IPS-18a (cell line): Measurements from ENCODE around the gene GLB1L3.
"Not testable (repeated sequence)": the region's sequence is repeated elsewhere in the genome, so short reads cannot be mapped to it uniquely, and the experiment has no call there.

ENCODE experiments used
- H3K27ac ChIP-seq: one replicate; pipeline ENCODE4 v1.5.1; 2013; ENCODE audit warnings: low read length
- H3K27me3 ChIP-seq: one replicate; pipeline ENCODE4 v1.6.1; 2013; ENCODE audit warnings: mild to moderate bottlenecking, low read length; ENCODE audit not compliant: control insufficient read depth, insufficient read depth
- H3K36me3 ChIP-seq: one replicate; pipeline ENCODE4 v1.6.1; 2013; ENCODE audit warnings: low read depth, low read length; ENCODE audit not compliant: control insufficient read depth
- H3K4me1 ChIP-seq: one replicate; pipeline ENCODE4 v1.6.1; 2013; ENCODE audit warnings: low read depth, low read length; ENCODE audit not compliant: control insufficient read depth
- H3K4me3 ChIP-seq: one replicate; pipeline ENCODE4 v1.5.1; 2013; ENCODE audit warnings: low read length
- H3K9ac ChIP-seq: one replicate; pipeline ENCODE4 v1.6.1; 2013; ENCODE audit warnings: mild to moderate bottlenecking, low read length, moderate library complexity
- H3K9me3 ChIP-seq: one replicate; pipeline ENCODE4 v1.6.1; 2013; ENCODE audit warnings: low read depth, low read length; ENCODE audit not compliant: control insufficient read depth

Gene GLB1L3

DNA sequence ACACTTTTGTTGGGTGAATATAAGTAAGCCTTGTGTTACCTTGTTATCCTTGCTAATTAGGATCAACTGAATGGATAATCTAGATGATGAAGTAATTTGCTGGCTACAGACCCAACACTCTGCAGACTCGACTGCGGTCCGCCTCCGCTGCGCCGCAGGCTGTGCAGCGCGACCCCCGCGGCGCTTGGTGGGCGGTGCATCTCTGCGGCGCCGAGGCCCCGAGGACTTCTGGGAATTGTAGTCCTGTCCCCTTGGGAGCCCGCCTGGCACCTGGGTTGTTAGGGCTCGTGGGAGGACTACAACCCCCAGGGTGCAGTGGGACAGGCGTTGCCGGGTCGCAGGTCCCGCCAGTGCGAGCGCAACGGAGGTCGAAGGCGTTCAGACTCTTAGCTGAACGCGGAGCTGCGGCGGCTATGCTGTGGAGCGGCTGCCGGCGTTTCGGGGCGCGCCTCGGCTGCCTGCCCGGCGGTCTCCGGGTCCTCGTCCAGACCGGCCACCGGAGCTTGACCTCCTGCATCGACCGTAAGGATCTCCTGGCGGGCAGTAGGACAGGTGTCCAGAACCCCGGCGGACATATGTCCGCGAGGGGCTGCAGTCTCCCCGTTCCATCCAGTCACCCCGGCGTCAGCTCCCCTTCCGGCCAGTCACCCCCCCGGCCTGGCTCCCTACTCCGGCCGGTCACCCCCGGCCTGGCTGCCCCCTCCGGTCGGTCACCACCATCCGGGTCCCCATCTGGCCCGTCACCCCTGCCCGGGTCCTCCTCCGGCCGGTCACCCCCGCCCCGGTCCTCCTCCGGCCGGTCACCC is 22.8 kb upstream of the GLB1L3 start, which contains the start of the genes ACAD8 and THYN1:
Gene ACAD8 (plus strand): TSS at position 381 of the 806 bp plus-strand sequence. CDS start 33 bp downstream, at position 414.
Gene THYN1 (minus strand): TSS at position 165 of the 806 bp plus-strand sequence. CDS start 470 bp downstream, outside the sequence.
- no peak within 1 kb of the TSS for H3K27ac ChIP-seq
- peak within 1 kb of the TSS; percentile 89 for H3K4me3 ChIP-seq
- H3K9me3 ChIP-seq: no peaks in the 10 kb centered on the region
- peaks cover 12% of the 10 kb centered on the region for H3K4me1 ChIP-seq
- H3K36me3 ChIP-seq: peaks cover 36% of the 10 kb centered on the region
- no peaks in the 10 kb centered on the region for H3K27me3 ChIP-seq
- peak within 1 kb of the TSS; percentile 60 for H3K9ac ChIP-seq

DNA sequence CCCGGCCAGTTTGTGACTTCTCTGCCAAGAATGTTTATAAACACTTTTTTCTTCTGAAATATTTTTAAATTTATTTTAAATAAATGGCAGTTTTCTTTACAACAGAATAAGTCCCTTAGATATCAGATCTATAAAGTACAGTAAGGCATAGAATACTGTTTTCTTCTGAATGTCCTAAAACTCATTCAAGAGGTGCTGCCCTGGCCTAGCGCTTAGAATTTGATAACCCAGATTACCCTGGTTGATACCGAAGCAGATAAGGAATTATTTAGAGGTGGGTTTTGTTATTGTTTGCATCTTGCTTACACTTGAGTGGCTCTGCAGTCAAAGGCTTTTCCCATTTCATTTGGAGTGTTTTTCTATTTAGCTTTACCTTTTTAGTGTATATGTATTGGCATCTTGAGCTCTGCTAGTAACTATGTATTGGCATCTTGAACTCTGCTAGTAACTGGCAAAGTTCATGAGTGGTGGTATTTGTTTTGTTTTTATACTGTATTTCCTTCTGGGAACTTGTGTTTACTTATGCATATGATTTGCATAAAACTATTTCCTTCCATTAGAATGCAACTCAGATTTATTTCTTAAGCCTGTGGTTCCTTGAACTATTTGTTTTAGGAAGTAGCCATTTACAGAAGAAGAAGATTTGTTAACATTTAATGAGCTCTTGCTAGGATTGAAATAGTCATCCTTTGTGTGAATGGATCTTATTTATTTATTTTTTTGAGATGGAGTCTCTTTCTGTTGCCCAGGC is 21.6 kb upstream of the GLB1L3 start:
- Histone ChIP-seq H3K9me3 (no peaks in the 10 kb centered on the region), H3K27me3 (no peaks in the 10 kb centered on the region), H3K4me1 (peaks cover 12% of the 10 kb centered on the region), H3K27ac (no peak overlapping the region), H3K9ac (no peak overlapping the region), H3K4me3 (peak overlapping the region; percentile 89), H3K36me3 (peaks cover 37% of the 10 kb centered on the region)

DNA sequence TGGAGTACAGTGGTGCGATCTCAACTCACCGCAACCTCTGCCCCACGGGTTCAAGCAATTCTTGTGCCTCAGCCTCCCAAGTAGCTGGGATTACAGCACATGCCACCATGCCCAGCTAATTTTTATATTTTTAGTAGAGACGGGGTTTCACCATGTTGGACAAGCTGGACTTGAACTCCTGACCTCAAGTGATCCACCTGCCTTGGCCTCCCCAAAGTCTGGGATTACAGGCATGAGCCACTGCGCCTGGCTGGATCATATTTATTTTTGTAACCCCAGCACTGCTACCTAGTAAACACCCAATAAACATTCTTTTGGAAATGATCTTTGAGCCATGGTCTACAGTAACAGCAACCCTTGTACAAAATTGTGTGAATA is 21.0 kb upstream of the GLB1L3 start:
- not testable (repeated sequence) for H3K4me3 ChIP-seq, H3K9ac ChIP-seq, H3K27me3 ChIP-seq, H3K9me3 ChIP-seq, H3K27ac ChIP-seq
- Histone ChIP-seq H3K36me3 (peaks cover 37% of the 10 kb centered on the region), H3K4me1 (peaks cover 12% of the 10 kb centered on the region)

DNA sequence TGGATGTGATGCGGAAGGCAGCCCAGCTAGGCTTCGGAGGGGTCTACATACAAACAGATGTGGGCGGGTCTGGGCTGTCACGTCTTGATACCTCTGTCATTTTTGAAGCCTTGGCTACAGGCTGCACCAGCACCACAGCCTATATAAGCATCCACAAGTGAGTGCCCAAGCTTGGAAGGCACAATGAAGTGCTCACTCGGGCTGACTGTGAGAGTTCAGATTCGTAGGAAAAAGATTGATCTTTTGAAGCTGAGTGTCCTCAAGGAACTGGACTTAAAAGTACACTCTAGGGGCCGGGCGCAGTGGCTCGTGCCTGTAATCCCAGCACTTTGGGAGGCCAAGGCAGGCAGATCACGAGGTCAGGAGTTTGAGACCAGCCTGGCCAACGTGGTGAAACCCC is 19.1 kb upstream of the GLB1L3 start:
- H3K9ac ChIP-seq: no peak overlapping the region
- no peak overlapping the region for H3K27ac ChIP-seq
- H3K4me1 ChIP-seq: peaks cover 4% of the 10 kb centered on the region
- H3K27me3 ChIP-seq: no peaks in the 10 kb centered on the region
- no peaks in the 10 kb centered on the region for H3K9me3 ChIP-seq
- peaks cover 46% of the 10 kb centered on the region for H3K36me3 ChIP-seq
- H3K4me3 ChIP-seq: no peak overlapping the region

DNA sequence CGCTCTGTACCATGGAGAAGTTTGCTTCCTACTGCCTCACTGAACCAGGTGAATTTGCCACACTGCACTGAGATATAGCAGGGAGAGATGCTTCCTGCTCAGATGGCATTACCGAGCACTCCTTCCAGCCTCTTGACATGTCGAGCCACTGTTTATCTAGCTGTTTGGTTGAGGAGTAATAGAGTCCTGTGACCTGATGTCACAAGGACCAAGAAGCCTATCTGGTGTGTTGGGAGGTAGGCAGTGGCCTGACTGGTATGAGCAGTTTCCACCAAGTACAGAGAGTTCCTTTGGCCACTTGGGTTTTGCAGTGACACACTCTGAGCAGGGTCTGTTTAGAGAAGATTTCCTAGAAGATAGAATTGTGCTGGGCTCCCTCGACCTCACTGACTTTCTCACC is 17.6 kb upstream of the GLB1L3 start:
- H3K9ac ChIP-seq: no peak overlapping the region
- H3K4me3 ChIP-seq: no peak overlapping the region
- H3K27ac ChIP-seq: no peak overlapping the region
- no peaks in the 10 kb centered on the region for H3K4me1 ChIP-seq
- H3K9me3 ChIP-seq: no peaks in the 10 kb centered on the region
- no peaks in the 10 kb centered on the region for H3K27me3 ChIP-seq
- H3K36me3 ChIP-seq: peaks cover 61% of the 10 kb centered on the region

DNA sequence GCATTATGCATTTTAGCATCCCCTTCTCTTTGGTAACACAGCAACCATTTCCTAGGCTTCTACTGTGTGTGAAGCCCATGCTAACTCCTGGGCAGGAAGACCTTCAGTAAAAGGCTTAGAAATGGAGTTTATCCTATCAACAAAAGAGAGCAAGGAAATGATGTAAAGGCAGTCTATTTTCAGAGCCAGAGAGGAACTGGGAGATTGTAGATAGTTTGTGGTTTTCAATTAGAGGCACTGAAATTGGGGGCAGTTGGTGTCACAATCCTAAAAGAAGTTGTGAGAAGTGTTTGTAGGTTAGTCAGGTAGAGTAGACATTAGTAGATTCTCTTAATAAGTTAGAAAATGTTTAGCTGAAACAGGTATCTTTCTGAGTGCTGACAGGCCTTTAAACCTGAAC is 15.7 kb upstream of the GLB1L3 start:
- H3K27ac ChIP-seq: no peak overlapping the region
- H3K9me3 ChIP-seq: no peaks in the 10 kb centered on the region
- H3K9ac ChIP-seq: no peak overlapping the region

DNA sequence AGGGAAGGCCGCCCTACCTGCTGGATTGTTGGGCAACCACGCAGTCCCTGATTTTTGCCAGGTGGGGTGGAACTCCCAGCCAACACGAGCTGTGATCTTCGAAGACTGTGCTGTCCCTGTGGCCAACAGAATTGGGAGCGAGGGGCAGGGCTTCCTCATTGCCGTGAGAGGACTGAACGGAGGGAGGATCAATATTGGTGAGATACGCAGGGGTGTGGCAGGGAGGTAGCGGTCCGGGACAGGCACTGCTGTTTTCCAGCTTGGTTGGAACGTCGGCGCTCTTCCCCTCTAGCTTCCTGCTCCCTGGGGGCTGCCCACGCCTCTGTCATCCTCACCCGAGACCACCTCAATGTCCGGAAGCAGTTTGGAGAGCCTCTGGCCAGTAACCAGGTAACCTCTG is 15.2 kb upstream of the GLB1L3 start:
- H3K27ac ChIP-seq: no peak overlapping the region
- H3K4me3 ChIP-seq: no peak overlapping the region
- H3K9me3 ChIP-seq: no peaks in the 10 kb centered on the region
- no peak overlapping the region for H3K9ac ChIP-seq
- H3K27me3 ChIP-seq: no peaks in the 10 kb centered on the region
- peaks cover 64% of the 10 kb centered on the region for H3K36me3 ChIP-seq
- no peaks in the 10 kb centered on the region for H3K4me1 ChIP-seq

More for the DNA sequence above, 15.7 kb upstream of the GLB1L3 start:
- Histone ChIP-seq H3K4me3 (no peak overlapping the region), H3K4me1 (no peaks in the 10 kb centered on the region), H3K27me3 (no peaks in the 10 kb centered on the region), H3K36me3 (peaks cover 64% of the 10 kb centered on the region)

DNA sequence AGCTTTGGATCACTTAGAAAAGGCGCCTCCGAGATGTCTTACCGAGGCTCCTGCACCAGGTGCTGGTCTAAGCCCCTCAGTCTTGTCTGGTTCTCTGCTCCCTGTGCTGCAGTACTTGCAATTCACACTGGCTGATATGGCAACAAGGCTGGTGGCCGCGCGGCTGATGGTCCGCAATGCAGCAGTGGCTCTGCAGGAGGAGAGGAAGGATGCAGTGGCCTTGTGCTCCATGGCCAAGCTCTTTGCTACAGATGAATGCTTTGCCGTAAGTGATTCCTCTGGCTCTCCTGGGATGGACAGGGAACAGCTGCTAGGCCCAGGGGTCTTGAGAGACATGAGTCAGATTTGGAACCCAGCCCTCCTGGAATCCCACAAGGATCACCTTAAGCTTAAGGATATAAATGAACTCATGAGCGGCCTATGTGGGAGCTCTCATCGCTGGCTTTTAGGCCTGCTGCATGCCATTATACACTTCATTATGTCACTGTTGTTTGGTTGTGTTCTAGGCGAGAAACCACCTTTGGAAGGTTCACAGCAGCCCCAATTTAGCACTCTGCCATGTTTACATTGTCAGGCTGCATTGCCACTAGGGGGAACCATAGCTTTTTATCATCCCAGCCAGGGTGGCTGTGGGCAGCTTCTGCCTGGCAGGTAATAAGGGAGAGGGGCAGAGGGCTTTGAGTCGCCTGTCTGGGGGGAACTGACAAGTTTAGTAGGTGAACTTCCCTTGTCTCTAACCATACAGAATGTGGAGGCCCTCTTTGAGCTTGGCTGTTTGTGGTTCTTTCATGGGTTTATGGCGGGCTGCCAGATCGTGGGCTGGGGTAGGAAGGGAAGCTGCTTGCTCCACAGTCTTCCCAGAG is 14.3 kb upstream of the GLB1L3 start:
- Histone ChIP-seq H3K9me3 (no peaks in the 10 kb centered on the region), H3K27ac (no peak overlapping the region), H3K27me3 (no peaks in the 10 kb centered on the region), H3K4me3 (no peak overlapping the region), H3K36me3 (peaks cover 59% of the 10 kb centered on the region), H3K9ac (no peak overlapping the region), H3K4me1 (peaks cover 1% of the 10 kb centered on the region)

DNA sequence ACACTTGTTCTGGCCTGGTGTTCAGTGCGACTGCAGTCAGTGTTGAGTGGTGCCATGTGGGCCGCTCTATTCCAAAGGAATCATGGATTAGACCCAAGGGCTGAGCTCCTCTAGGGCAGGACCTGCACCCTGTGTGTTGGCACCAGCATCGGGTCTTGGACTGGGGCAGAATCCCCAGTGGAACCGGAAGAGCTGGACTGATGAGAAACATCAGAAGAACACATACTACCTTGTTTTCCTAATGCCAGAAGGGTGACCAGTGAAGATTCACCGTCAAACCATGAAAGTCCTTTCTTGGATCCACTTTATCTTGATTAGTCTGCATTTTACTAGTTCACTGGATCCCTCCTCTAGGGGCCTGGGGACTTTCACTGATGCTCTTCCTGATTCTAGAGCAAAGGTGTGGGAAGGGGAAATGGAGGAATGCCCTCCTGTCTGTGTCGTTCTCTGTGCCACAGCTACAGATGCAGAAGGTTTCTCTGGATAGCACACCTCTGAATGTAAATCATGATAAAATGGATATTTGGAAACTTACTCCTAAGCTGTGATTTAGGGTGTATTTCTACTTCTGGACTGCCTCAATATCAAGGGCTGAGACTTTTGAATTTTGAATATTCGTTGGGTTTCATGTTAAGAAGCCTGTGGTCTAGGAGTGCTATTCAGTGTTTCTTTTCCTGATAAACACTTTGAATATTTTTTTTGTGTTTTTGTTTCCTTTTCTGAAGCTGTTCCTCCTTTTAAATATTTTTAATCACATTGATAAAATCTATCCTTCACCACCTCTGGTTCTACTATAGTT is 11.0 kb upstream of the GLB1L3 start:
- Histone ChIP-seq H3K27ac (no peak overlapping the region), H3K4me1 (peaks cover 22% of the 10 kb centered on the region), H3K9me3 (no peaks in the 10 kb centered on the region), H3K9ac (no peak overlapping the region), H3K27me3 (no peaks in the 10 kb centered on the region), H3K4me3 (no peak overlapping the region), H3K36me3 (peaks cover 36% of the 10 kb centered on the region)

DNA sequence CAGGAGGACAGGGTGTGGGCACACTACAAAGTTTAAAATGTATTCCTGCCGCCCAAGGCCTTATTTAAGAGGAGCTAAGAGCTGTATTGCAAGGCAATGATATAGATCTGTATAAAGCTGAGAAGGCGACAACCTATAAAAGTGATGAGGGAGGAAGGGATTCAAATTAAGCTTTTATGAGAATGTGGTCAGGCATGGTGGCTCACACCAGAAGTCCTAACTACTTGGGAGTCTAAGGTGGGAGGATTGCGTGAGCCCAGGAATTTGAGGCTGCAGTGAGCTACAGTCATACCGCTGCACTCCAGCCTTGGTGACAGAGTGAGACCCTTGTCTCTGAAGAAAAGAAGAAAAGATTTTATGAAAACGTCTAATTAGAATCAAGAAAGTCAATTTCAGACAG is 9.7 kb upstream of the GLB1L3 start:
- H3K4me3 ChIP-seq: no peak overlapping the region
- no peaks in the 10 kb centered on the region for H3K9me3 ChIP-seq
- H3K27ac ChIP-seq: no peak overlapping the region
- no peak overlapping the region for H3K9ac ChIP-seq
- H3K36me3 ChIP-seq: peaks cover 24% of the 10 kb centered on the region
- no peaks in the 10 kb centered on the region for H3K27me3 ChIP-seq
- H3K4me1 ChIP-seq: peaks cover 29% of the 10 kb centered on the region
